Measurements from ENCODE around the gene EHF. TPM values are rescaled to one million over a fixed set of nuclear protein-coding genes. Genes with fewer than 3 reads are reported as not detected.
"Not testable (repeated sequence)": the region's sequence is repeated elsewhere in the genome, so short reads cannot be mapped to it uniquely, and the experiment has no call there.

Gene EHF
- total and polyA plus RNA-seq, 3 experiments from 2014 or later: 0.20 to 0.58 TPM; not detected in 1

DNA sequence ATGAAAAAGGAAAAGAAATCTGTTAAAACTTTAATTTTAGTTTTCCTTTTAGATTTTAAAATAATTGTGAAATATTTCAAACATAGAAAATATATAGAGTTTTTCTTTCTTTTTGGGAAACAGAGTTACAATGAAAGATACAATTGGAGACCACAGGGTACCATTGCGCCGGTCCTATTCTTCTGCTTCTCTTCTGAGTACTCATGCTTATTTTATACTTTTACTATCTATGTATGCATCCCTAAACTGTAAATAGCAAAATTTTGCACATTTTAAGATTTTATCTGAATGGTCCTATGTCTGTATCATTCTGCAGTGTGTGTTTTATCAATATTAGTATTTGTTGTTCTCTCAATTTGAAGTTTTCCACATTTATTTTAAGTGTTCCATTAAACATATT is 65.0 kb downstream of the EHF start:
- H3K27me3 Mint-ChIP-seq: peaks cover 0 to 3% of the 10 kb centered on the region in 2 donors
- ChIA-PET CTCF (no interaction called here), POLR2A (no interaction called here)
- H3K36me3 Mint-ChIP-seq: no peaks in the 10 kb centered on the region
- H3K4me3 Mint-ChIP-seq: no peak overlapping the region
- no peaks in the 10 kb centered on the region for H3K4me1 Mint-ChIP-seq
- Histone ChIP-seq H3K27me3 (ENCODE audit: insufficient read depth, low read length, poor library complexity, severe bottlenecking) (no peaks in the 10 kb centered on the region), H3K4me1 (ENCODE audit: insufficient read depth, low read length) (no peaks in the 10 kb centered on the region), H3K36me3 (ENCODE audit: insufficient read depth, low read length) (no peaks in the 10 kb centered on the region), H3K4me3 (ENCODE audit: low read length) (no peak overlapping the region), H3K27ac (ENCODE audit: low read depth, low read length) (no peak overlapping the region), H3K9me3 (ENCODE audit: low read length) (no peaks in the 10 kb centered on the region)
- DNase-seq: no peak
- H3K27ac Mint-ChIP-seq: no peak overlapping the region
- H3K9me3 Mint-ChIP-seq: no peaks in the 10 kb centered on the region

GRCh38 chr11:34692299-34692698 is 71.4 kb downstream of the EHF start:
- H3K4me3 ChIP-seq (ENCODE audit: low read length); H3K27ac ChIP-seq (ENCODE audit: low read depth, low read length); H3K27me3 ChIP-seq (ENCODE audit: insufficient read depth, low read length, poor library complexity, severe bottlenecking); H3K36me3 ChIP-seq (ENCODE audit: insufficient read depth, low read length); CTCF ChIA-PET; H3K27ac Mint-ChIP-seq; H3K4me1 ChIP-seq (ENCODE audit: insufficient read depth, low read length); H3K36me3 Mint-ChIP-seq; H3K4me3 Mint-ChIP-seq; H3K9me3 ChIP-seq (ENCODE audit: low read length); POLR2A ChIA-PET; DNase-seq; H3K4me1 Mint-ChIP-seq: not testable (repeated sequence)
- Mint-ChIP-seq H3K9me3 (peaks cover 0 to 12% (median 3%) of the 10 kb centered on the region in 5 donors), H3K27me3 (peaks cover 9 to 24% of the 10 kb centered on the region in 2 donors)

DNA sequence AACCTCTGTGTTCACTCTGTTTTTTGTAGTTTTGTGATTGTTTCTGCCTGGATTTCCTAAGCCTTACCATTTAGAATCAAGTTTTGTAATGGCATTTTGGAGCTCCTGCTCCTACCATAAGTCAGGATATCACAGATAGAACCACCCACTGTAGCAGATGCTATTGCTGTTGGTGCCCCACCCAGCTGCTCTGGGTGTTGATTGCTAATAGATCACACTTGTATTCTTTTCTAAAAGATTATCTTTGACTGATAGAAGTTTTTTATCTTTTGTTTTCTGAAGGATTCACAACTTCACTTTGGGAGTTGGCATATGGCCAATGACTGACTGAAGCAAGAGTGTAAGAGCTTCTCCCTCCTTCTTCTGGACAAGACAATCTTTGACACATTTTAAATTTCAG is 76.0 kb downstream of the EHF start:
- ChIA-PET POLR2A (no interaction called here), CTCF (no interaction called here)
- Histone ChIP-seq H3K4me1 (ENCODE audit: insufficient read depth, low read length) (no peaks in the 10 kb centered on the region), H3K27me3 (ENCODE audit: insufficient read depth, low read length, poor library complexity, severe bottlenecking) (no peaks in the 10 kb centered on the region), H3K36me3 (ENCODE audit: insufficient read depth, low read length) (no peaks in the 10 kb centered on the region), H3K9me3 (ENCODE audit: low read length) (no peaks in the 10 kb centered on the region), H3K4me3 (ENCODE audit: low read length) (no peak overlapping the region), H3K27ac (ENCODE audit: low read depth, low read length) (no peak overlapping the region)
- peaks cover 0 to 2% (median 0%) of the 10 kb centered on the region in 3 donors for H3K36me3 Mint-ChIP-seq
- no peak overlapping the region for H3K4me3 Mint-ChIP-seq
- no peaks in the 10 kb centered on the region for H3K4me1 Mint-ChIP-seq
- H3K27ac Mint-ChIP-seq: no peak overlapping the region
- H3K27me3 Mint-ChIP-seq: peaks cover 13 to 35% of the 10 kb centered on the region in 2 donors
- DNase-seq: no peak
- peaks cover 0 to 12% (median 3%) of the 10 kb centered on the region in 5 donors for H3K9me3 Mint-ChIP-seq

DNA sequence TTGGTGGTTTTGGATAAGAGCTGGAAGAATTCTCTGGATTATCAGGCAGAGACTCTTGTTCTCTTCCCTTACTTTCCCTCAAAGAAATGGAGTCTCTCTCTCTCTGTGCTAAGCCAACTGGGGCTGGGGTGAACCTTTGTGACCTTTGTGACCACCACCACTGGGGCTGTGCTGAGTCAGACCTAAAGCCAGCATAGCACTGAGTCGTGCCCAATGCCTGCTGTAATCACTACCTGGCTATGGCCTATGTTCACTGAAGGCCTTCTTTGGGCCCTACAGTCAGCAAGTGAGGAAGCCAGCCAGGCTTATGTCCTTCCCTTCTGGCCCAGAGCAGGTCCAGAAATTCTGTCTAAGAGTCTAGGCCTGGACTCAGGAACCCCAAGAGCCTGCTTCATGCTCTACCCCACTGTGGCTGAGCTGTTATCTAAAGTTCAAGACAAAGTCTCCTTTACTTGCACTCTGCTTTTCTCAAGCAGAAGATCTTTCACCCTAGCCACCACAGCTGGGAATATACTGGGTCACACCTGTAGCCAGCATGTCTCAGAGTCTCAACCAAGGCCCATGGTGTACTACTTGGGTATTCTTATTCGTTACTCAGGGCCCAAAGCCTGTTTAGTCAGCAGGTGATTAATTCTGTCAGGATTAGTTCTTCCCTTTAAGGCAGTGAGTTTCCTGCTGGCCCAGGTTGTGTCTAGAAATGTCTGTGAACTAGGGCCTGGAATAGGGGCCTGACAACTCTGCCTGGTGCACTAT is 86.0 kb downstream of the EHF start:
- CTCF ChIA-PET: no interaction called here
- H3K36me3 Mint-ChIP-seq: peaks cover 0 to 4% (median 2%) of the 10 kb centered on the region in 3 donors

DNA sequence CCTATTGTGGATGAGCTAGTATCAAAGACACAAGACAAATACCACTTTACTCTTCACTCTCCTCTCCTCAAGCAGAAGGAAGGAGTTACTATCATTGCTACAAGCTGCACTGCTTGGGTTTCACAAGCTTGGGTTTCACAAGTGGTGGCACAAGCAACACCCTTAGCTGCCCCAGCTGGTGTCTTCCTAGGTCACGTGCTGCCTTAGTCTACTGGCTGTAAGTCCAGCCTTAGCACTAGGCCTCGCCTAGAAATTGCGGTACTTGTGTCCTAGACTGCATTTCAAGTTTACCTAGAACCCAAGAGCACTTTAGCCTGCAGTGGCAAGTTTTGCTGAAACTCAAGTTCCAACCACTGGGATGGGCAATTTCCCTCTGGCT is 86.6 kb downstream of the EHF start:
- H3K27ac ChIP-seq (ENCODE audit: low read depth, low read length): no peak overlapping the region
- no peak overlapping the region for H3K4me3 ChIP-seq (ENCODE audit: low read length)
- peaks cover 10 to 22% (median 18%) of the 10 kb centered on the region in 5 donors for H3K9me3 Mint-ChIP-seq
- H3K9me3 ChIP-seq (ENCODE audit: low read length): peaks cover 7% of the 10 kb centered on the region
- H3K27ac Mint-ChIP-seq: peak overlapping the region in 1 of 8 donors; percentile 48
- peaks cover 18 to 26% of the 10 kb centered on the region in 2 donors for H3K27me3 Mint-ChIP-seq
- no peaks in the 10 kb centered on the region for H3K36me3 ChIP-seq (ENCODE audit: insufficient read depth, low read length)
- no peak for DNase-seq
- CTCF ChIA-PET: no interaction called here
- no peaks in the 10 kb centered on the region for H3K4me1 ChIP-seq (ENCODE audit: insufficient read depth, low read length)
- no peaks in the 10 kb centered on the region for H3K4me1 Mint-ChIP-seq
- POLR2A ChIA-PET: no interaction called here
- H3K36me3 Mint-ChIP-seq: peaks cover 0 to 9% (median 2%) of the 10 kb centered on the region in 3 donors
- H3K27me3 ChIP-seq (ENCODE audit: insufficient read depth, low read length, poor library complexity, severe bottlenecking): no peaks in the 10 kb centered on the region
- H3K4me3 Mint-ChIP-seq: no peak overlapping the region

More for the DNA sequence above, 86.0 kb downstream of the EHF start:
- H3K4me3 Mint-ChIP-seq: no peak overlapping the region
- Histone ChIP-seq H3K4me3 (ENCODE audit: low read length) (no peak overlapping the region), H3K27me3 (ENCODE audit: insufficient read depth, low read length, poor library complexity, severe bottlenecking) (no peaks in the 10 kb centered on the region), H3K36me3 (ENCODE audit: insufficient read depth, low read length) (no peaks in the 10 kb centered on the region), H3K4me1 (ENCODE audit: insufficient read depth, low read length) (no peaks in the 10 kb centered on the region), H3K27ac (ENCODE audit: low read depth, low read length) (no peak overlapping the region), H3K9me3 (ENCODE audit: low read length) (peaks cover 7% of the 10 kb centered on the region)
- POLR2A ChIA-PET: no interaction called here
- H3K27me3 Mint-ChIP-seq: peaks cover 17 to 20% of the 10 kb centered on the region in 2 donors
- no peak for DNase-seq
- H3K4me1 Mint-ChIP-seq: no peaks in the 10 kb centered on the region
- H3K9me3 Mint-ChIP-seq: peaks cover 4 to 17% (median 12%) of the 10 kb centered on the region in 5 donors
- peak overlapping the region in 1 of 8 donors; percentile 48 for H3K27ac Mint-ChIP-seq

Other genes with a start within 250 kb of the EHF start
- gene CAT, start 182.2 kb upstream of the EHF start, total RNA-seq: 10 to 100 TPM; 21.8 to 23.4 TPM
- 80.4 TPM for gene CAT, start 182.2 kb upstream of the EHF start, polyA plus RNA-seq
- not detected for gene ELF5, start 107.3 kb upstream of the EHF start, total RNA-seq
- gene ELF5, start 107.3 kb upstream of the EHF start, polyA plus RNA-seq: not detected

All from CD8-positive, alpha-beta memory T cell (primary cell).